HG02885 (cell line): ENCODE data around the gene IFIT1B.
"Not testable (repeated sequence)": the region's sequence is repeated elsewhere in the genome, so short reads cannot be mapped to it uniquely, and the experiment has no call there.

Experiments used
- ATAC-seq: cut with Tn5 transposase; IDR thresholded peaks from one replicate; pipeline ENCODE4 v1.9.1; 2021; ENCODE audit warnings: mild to moderate bottlenecking; ENCODE audit not compliant: unreplicated experiment, poor library complexity

Gene IFIT1B

GRCh38 chr10:89407792-89408191 is 29.9 kb downstream of the IFIT1B start:
- ATAC-seq, result not testable (repeated sequence)

GRCh38 chr10:89409282-89409681 is 31.4 kb downstream of the IFIT1B start:
- ATAC-seq, result not testable (repeated sequence)

GRCh38 chr10:89410551-89410950 is 32.7 kb downstream of the IFIT1B start:
- not testable (repeated sequence) for ATAC-seq

- ATAC-seq, result not testable (repeated sequence)
Measured at GRCh38 chr10:89411135-89411534, 33.3 kb downstream of the IFIT1B start.

GRCh38 chr10:89412276-89412675 is 34.4 kb downstream of the IFIT1B start:
- ATAC-seq, result not testable (repeated sequence)

GRCh38 chr10:89413398-89413912 is 35.6 kb downstream of the IFIT1B start:
- no peak for ATAC-seq

- peak; percentile 76 for ATAC-seq
Measured at GRCh38 chr10:89414146-89414878, 36.5 kb downstream of the IFIT1B start, which contains the start of gene IFIT5. Gene IFIT5, plus strand, starts transcription at chr10:89414568. Its CDS starts 231 bp downstream, at chr10:89414799.

GRCh38 chr10:89414879-89415821 is 37.3 kb downstream of the IFIT1B start:
- ATAC-seq, result peak; percentile 37

GRCh38 chr10:89416465-89416864 is 38.6 kb downstream of the IFIT1B start:
- no peak for ATAC-seq

- ATAC-seq, result no peak
Measured at GRCh38 chr10:89419548-89419947, 41.7 kb downstream of the IFIT1B start.

GRCh38 chr10:89421018-89421476 is 43.2 kb downstream of the IFIT1B start:
- ATAC-seq, result no peak

GRCh38 chr10:89425000-89425399 is 47.1 kb downstream of the IFIT1B start:
- no peak for ATAC-seq

- ATAC-seq, result peak; percentile 39
Measured at GRCh38 chr10:89426230-89426868, 48.5 kb downstream of the IFIT1B start.

GRCh38 chr10:89427629-89428028 is 49.8 kb downstream of the IFIT1B start:
- no peak for ATAC-seq

GRCh38 chr10:89428877-89429276 is 51.0 kb downstream of the IFIT1B start:
- ATAC-seq, result no peak

- ATAC-seq, result no peak
Measured at GRCh38 chr10:89431977-89432376, 54.1 kb downstream of the IFIT1B start.
